Neuronal stem cell (in vitro differentiated cells): ENCODE data around the gene PAXX.

Experiments
- DNase-seq: peaks from one replicate; pipeline ENCODE4 v3.0.0-alpha.2; 2013; ENCODE audit warnings: low spot score
- H2AFZ ChIP-seq: one replicate; pipeline ENCODE4 v1.6.1; 2013; ENCODE audit warnings: mild to moderate bottlenecking, low read length, inconsistent platforms
- H2AK5ac ChIP-seq: 2 replicates; pipeline ENCODE4 v1.6.1; 2013; ENCODE audit warnings: low read depth, mild to moderate bottlenecking, inconsistent platforms, low read length, moderate library complexity, mixed read lengths
- H2BK120ac ChIP-seq: 2 replicates; pipeline ENCODE4 v1.6.1; 2013; ENCODE audit warnings: low read depth, mild to moderate bottlenecking, inconsistent platforms, low read length, moderate library complexity, mixed read lengths
- H2BK12ac ChIP-seq: one replicate; pipeline ENCODE4 v1.6.1; 2013; ENCODE audit warnings: low read length, inconsistent platforms
- H2BK15ac ChIP-seq: 2 replicates; pipeline ENCODE4 v1.6.1; 2013; ENCODE audit warnings: mild to moderate bottlenecking, low read length, inconsistent platforms, mixed read lengths
- H2BK5ac ChIP-seq: one replicate; pipeline ENCODE4 v1.6.1; 2013; ENCODE audit warnings: inconsistent platforms, mild to moderate bottlenecking, low read length, moderate library complexity
- H3K14ac ChIP-seq: one replicate; pipeline ENCODE4 v1.6.1; 2013; ENCODE audit warnings: low read length, inconsistent platforms
- H3K18ac ChIP-seq: 2 replicates; pipeline ENCODE4 v1.6.1; 2013; ENCODE audit warnings: low read length, inconsistent platforms
- H3K23ac ChIP-seq: 2 replicates; pipeline ENCODE4 v1.6.1; 2013; ENCODE audit warnings: low read depth, mild to moderate bottlenecking, mixed read lengths, low read length, inconsistent platforms; ENCODE audit not compliant: poor library complexity
- H3K27ac ChIP-seq: replicated peaks from 3 replicates; pipeline ENCODE4 v1.5.1; 2013; ENCODE audit warnings: low read length, inconsistent platforms
- H3K27me3 ChIP-seq, 3 experiments: 2 replicates each; pipeline ENCODE4 v1.6.1; 2013; ENCODE audit warnings: low read length in 3 of 3, mild to moderate bottlenecking in 2 of 3, inconsistent platforms in 1 of 3, low read depth in 1 of 3, mixed read lengths in 1 of 3, moderate library complexity in 1 of 3; ENCODE audit not compliant: control insufficient read depth in 3 of 3, insufficient read depth in 3 of 3
- H3K36me3 ChIP-seq, 2 donors: replicated peaks in 1 of 2; 2 replicates each; pipeline ENCODE4 v1.6.1; 2013; ENCODE audit warnings: low read length in 2 of 2; ENCODE audit not compliant: control insufficient read depth in 2 of 2, insufficient read depth in 2 of 2
- H3K4ac ChIP-seq: 2 replicates; pipeline ENCODE4 v1.6.1; 2013; ENCODE audit warnings: inconsistent platforms, mild to moderate bottlenecking, low read length, moderate library complexity
- H3K4me1 ChIP-seq, 2 donors: 1 replicate in 1 of 2; 2 replicates in 1 of 2; pipeline ENCODE4 v1.6.1; 2013; ENCODE audit warnings: low read length in 2 of 2, low read depth in 1 of 2; ENCODE audit not compliant: control insufficient read depth in 2 of 2, insufficient read depth in 1 of 2
- H3K4me2 ChIP-seq: one replicate; pipeline ENCODE4 v1.6.1; 2013; ENCODE audit warnings: mild to moderate bottlenecking, low read length, inconsistent platforms; ENCODE audit not compliant: insufficient read depth, poor library complexity, severe bottlenecking
- H3K4me3 ChIP-seq, 2 donors: 2 replicates each; pipeline ENCODE4 v1.5.1; 2013; ENCODE audit warnings: low read length in 2 of 2, mild to moderate bottlenecking in 2 of 2, inconsistent platforms in 1 of 2, moderate library complexity in 1 of 2
- H3K79me1 ChIP-seq: one replicate; pipeline ENCODE4 v1.6.1; 2013; ENCODE audit warnings: low read depth, mild to moderate bottlenecking, inconsistent platforms, low read length, moderate library complexity
- H3K9ac ChIP-seq: one replicate; pipeline ENCODE4 v1.6.1; 2013; ENCODE audit warnings: mild to moderate bottlenecking, low read depth, low read length, inconsistent platforms; ENCODE audit not compliant: poor library complexity
- H3K9me3 ChIP-seq, 2 donors: replicated peaks in 1 of 2; 2 replicates each; pipeline versions ENCODE3 to v1.6.1; 2013; ENCODE audit warnings: low read length in 2 of 2, mild to moderate bottlenecking in 2 of 2, inconsistent platforms in 1 of 2, low read depth in 1 of 2, mixed read lengths in 1 of 2, moderate library complexity in 1 of 2; ENCODE audit not compliant: control insufficient read depth in 2 of 2, insufficient read depth in 1 of 2
- H4K8ac ChIP-seq: one replicate; pipeline ENCODE4 v1.6.1; 2013; ENCODE audit warnings: low read depth, mild to moderate bottlenecking, inconsistent platforms, low read length, moderate library complexity
- H4K91ac ChIP-seq: one replicate; pipeline ENCODE4 v1.6.1; 2013; ENCODE audit warnings: low read length, low read depth, mild to moderate bottlenecking, inconsistent platforms; ENCODE audit not compliant: poor library complexity
- WGBS, 2 donors: extraction: QIAGEN DNeasy Blood & Tissue Kit; methylation state at CpG; one replicate each; pipeline ENCODE4 v1.1.7; 2013; ENCODE audit warnings: missing lambda C conversion rate in 2 of 2, mixed read lengths in 1 of 2; ENCODE audit not compliant: insufficient read length in 2 of 2, insufficient replicate concordance in 1 of 2; ENCODE audit errors: extremely low coverage in 2 of 2; 5-methylcytosine and 5-hydroxymethylcytosine counted together

PAXX gene

DNA sequence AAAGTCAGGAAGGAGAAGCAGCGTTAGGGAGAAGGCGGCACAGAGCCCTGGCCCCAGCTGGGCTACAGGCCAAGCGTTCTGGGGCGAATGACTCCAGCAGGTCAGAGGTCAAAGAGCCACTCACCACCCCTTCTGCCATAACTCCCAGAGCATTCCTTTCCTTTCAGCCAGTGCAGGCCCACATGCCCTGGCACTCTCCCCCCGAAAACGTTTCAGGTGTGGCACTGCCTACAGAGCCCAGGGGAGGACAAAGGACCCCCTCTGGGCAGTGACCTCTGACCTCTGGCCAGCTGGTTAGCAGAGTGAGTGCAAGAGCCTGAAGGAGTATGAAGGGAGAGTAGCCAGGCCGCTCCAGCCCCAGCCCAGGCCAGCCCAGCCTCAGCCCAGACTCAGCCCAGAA is 30.9 kb downstream of the PAXX start:
- Histone ChIP-seq H3K18ac (peak overlapping the region; percentile 85), H3K4me2 (no peak overlapping the region), H3K79me1 (peaks cover 20% of the 10 kb centered on the region), H3K27me3 (no peaks in the 10 kb centered on the region), H2BK5ac (peak overlapping the region; percentile 53), H3K23ac (peak overlapping the region; percentile 67), H4K8ac (no peak overlapping the region), H3K9ac (peak overlapping the region; percentile 88), H3K27ac (no peak overlapping the region), H4K91ac (no peak overlapping the region), H3K4ac (no peak overlapping the region), H2BK15ac (peak overlapping the region; percentile 87), H3K4me3 (no peak overlapping the region), H3K4me1 (peaks cover 23 to 32% of the 10 kb centered on the region in 2 donors), H3K14ac (peak overlapping the region; percentile 97), H2AFZ (no peak overlapping the region), H2BK12ac (no peak overlapping the region), H3K9me3 (no peaks in the 10 kb centered on the region), H2AK5ac (peak overlapping the region; percentile 81), H3K36me3 (peaks cover 0 to 5% of the 10 kb centered on the region in 2 donors), H2BK120ac (no peak overlapping the region)
- peak; percentile 45 for DNase-seq
- WGBS, 2 donors, result no CpG with 5 or more reads among the region's 7 CpGs

DNA sequence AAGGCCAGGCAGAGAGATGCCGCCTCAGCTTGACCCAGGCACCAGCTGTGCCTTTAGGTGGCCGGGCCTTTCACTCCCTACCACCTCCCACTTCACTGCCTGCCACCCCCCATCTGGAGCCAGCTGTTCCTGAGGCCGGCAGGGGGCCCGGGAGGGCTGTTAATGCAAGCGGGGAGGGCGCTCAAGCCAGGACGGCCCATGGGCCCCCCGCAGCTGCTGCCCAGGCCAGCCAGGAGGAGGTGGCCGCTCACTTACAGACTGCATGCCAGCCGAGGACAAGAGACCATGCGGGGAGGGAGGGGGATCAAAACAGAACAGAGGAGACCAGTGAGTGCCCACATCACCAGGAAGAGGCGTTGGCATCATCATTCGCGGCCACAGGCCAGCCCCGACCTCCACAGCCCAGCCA is 31.4 kb downstream of the PAXX start:
- Histone ChIP-seq H4K91ac (no peak overlapping the region), H2BK15ac (peak overlapping the region; percentile 87), H3K27me3 (peaks cover 0 to 3% (median 0%) of the 10 kb centered on the region in 3 experiments), H3K9me3 (no peaks in the 10 kb centered on the region), H2AK5ac (peak overlapping the region; percentile 81), H3K4me1 (peaks cover 24 to 34% of the 10 kb centered on the region in 2 donors), H2BK120ac (no peak overlapping the region), H2AFZ (no peak overlapping the region), H3K4me3 (no peak overlapping the region), H3K23ac (peak overlapping the region; percentile 89), H3K18ac (peak overlapping the region; percentile 85), H4K8ac (no peak overlapping the region), H3K9ac (peak overlapping the region; percentile 88), H2BK12ac (no peak overlapping the region), H3K4me2 (no peak overlapping the region), H3K14ac (peak overlapping the region; percentile 97), H3K79me1 (peaks cover 20% of the 10 kb centered on the region), H3K4ac (peak overlapping the region; percentile 53), H2BK5ac (peak overlapping the region; percentile 53), H3K36me3 (peaks cover 0 to 5% of the 10 kb centered on the region in 2 donors), H3K27ac (peak overlapping the region; percentile 35)
- DNase-seq, result no peak
- WGBS, 2 donors, result no CpG with 5 or more reads among the region's 15 CpGs

DNA sequence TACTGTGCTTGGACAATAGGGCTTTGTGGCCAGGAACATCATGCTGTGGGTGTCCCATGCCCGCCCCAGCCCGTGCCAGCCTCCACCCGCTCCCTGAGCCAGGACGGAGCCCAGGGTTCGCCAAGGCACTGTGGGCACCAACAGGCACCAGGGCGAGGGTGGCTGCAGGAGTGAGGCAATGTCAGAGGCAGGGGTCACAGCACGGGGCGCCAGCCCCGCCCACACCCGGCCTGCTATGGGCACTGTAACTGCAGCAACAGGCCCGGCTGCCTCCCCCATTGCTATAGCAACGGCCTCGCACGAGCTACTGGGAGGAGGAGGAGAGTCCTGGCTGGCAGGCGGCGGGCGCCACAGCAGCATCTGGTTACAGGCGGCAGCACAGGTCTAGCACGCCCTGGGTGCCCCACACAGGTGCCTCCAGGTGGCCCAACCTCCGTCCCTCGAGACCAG is 33.3 kb downstream of the PAXX start:
- Histone ChIP-seq H3K4me2 (no peak overlapping the region), H3K27ac (no peak overlapping the region), H3K4me1 (peaks cover 29 to 42% of the 10 kb centered on the region in 2 donors), H3K4me3 (no peak overlapping the region), H2BK12ac (no peak overlapping the region), H3K27me3 (peaks cover 0 to 10% (median 0%) of the 10 kb centered on the region in 3 experiments), H3K23ac (peak overlapping the region; percentile 60), H3K18ac (peak overlapping the region; percentile 74), H2BK5ac (peak overlapping the region; percentile 71), H4K8ac (no peak overlapping the region), H2BK120ac (peak overlapping the region; percentile 72), H4K91ac (no peak overlapping the region), H3K79me1 (peaks cover 19% of the 10 kb centered on the region), H2AK5ac (peak overlapping the region; percentile 6), H2AFZ (no peak overlapping the region), H3K36me3 (peaks cover 0 to 5% of the 10 kb centered on the region in 2 donors), H3K9ac (peak overlapping the region; percentile 77), H3K9me3 (no peaks in the 10 kb centered on the region), H3K4ac (peak overlapping the region; percentile 53), H3K14ac (peak overlapping the region; percentile 56), H2BK15ac (peak overlapping the region; percentile 0)
- no peak for DNase-seq
- WGBS, 2 donors, result no CpG with 5 or more reads among the region's 21 CpGs

DNA sequence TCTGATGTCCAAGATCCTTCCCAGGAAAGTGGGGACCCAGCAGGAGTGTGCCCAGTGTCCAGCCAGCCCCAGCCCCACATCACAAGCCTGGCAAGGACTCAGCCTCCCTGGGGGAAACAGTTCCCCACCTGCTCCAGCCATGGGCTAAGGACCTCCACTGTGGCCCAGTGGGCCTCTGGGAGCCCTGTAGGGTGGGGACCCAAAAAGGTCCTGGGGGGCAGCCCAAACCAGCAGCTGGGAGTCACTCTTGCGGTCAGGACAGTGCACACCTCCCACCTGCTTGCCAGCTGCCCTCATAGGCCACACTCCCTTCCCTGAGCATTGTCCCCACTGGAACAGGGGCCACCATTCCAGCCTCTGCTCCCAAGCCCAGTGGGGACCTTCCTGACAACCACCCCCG is 34.2 kb downstream of the PAXX start:
- H2BK5ac ChIP-seq, result peak overlapping the region; percentile 0
- peak overlapping the region; percentile 6 for H2AK5ac ChIP-seq
- peak overlapping the region; percentile 44 for H3K9ac ChIP-seq
- no peak overlapping the region for H3K27ac ChIP-seq
- no peaks in the 10 kb centered on the region for H3K9me3 ChIP-seq
- no peak overlapping the region for H3K14ac ChIP-seq
- no peak overlapping the region for H3K18ac ChIP-seq
- H2AFZ ChIP-seq, result no peak overlapping the region
- no CpG with 5 or more reads among the region's 2 CpGs for WGBS, 2 donors
- H3K79me1 ChIP-seq, result peaks cover 19% of the 10 kb centered on the region
- H3K23ac ChIP-seq, result peak overlapping the region; percentile 60
- H2BK120ac ChIP-seq, result no peak overlapping the region
- H4K91ac ChIP-seq, result no peak overlapping the region
- peak overlapping the region; percentile 76 for H3K4ac ChIP-seq
- H3K27me3 ChIP-seq, result peaks cover 0 to 10% (median 0%) of the 10 kb centered on the region in 3 experiments
- H4K8ac ChIP-seq, result no peak overlapping the region
- H3K36me3 ChIP-seq, result peaks cover 0 to 5% of the 10 kb centered on the region in 2 donors
- peak overlapping the region in 1 of 2 donors; percentile 67 for H3K4me3 ChIP-seq
- no peak for DNase-seq
- H2BK15ac ChIP-seq, result peak overlapping the region; percentile 0
- H3K4me1 ChIP-seq, result peaks cover 29 to 42% of the 10 kb centered on the region in 2 donors
- H3K4me2 ChIP-seq, result no peak overlapping the region
- no peak overlapping the region for H2BK12ac ChIP-seq
